Posterior vena cava (tissue), 2 donors: ENCODE data around the gene SERPINH1. TPM values are rescaled to one million over a fixed set of nuclear protein-coding genes. Genes with fewer than 3 reads are reported as not detected.

Source experiments
- DNase-seq: peaks from one replicate; pipeline ENCODE4 v3.0.0-alpha.2; 2020; ENCODE audit warnings: low spot score
- intact Hi-C, 2 donors: fragments of 100-400 bp; cut with DNase I; formaldehyde crosslinking; loops; one replicate each; pipeline versions ENCODE4 v1.14.1 to v1.14.2; 2022 to 2023
- total RNA-seq, 2 donors: library from RNA; stranded (reverse); fragmentation: NEBNext Ultra II Directional; extraction: Animal tissue kit (Norgen Biotek cat#: 25700); gene quantifications; one replicate each; pipeline ENCODE4 v1.2.1, GENCODE V29; 2021
- donor health status: DM: yes; HTN: yes; CAD: no.
- donor health status: DM: yes; HTN: yes; CAD: no.

Gene SERPINH1
- total RNA-seq, 2 donors from 2014 or later = 145 to 255 TPM

DNA sequence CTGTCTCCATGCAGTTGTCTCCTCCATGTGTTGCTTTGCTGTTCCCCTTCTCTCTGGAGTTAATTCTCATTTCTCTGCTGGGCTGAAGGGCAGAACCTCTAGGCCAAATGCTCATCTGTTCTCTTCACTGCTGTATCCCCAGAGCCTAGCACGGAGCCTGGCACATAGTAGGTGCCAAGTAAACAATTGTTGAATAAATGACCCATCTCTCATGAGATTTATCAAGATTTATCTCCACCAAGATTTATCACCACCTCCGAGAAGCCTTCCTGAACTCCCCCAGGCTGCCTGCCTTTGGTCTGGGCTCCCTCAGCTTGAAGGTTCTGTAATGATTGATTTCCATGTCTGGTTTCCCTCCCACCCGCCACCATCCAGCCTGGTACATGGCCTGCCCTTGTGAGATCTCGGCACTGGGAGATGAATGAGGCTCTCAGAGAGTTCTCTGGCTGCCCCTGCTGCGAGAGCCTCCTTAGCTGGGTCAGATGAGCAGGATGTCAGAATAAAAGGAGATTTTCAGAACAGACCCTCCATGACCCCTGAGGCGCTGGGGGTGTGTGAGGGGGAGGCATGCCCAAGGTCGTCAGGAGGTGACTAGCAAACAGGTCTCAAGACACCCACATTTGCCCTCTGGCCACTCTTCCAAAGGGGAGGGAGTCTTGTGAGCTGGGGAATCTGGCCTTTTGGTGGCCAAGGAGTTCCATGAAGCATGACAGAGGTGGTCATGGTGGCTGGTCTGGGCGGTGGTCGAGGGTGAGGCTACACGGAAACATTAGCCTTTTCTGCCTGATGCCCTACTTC, 33.9 kb upstream of the SERPINH1 start:
- intact Hi-C loops = loop anchor here in 1 of 2 donors (10.0 kb wide), 1 partner anchor 243 kb away; no protein-coding TSS in a partner anchor
- DNase-seq = no peak

DNA sequence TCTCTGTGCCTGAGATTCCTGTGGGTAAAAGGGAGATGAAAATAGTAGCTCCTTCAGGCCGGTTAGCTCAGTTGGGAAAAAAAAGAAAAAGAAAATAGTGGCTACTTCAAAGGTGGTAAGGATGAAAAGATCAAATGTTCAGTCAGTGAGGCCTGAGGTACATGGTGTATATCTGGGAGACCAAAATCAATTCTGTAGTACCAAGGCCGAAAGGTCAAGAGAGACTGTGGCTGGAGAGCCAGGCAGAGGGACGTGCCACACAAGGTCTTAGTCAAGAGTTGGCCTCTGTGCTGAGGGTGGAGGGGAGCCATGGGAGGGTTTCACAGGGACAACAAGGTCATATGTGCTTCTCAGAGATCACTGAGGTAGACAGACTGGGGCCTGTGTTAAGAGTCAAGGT, 31.5 kb upstream of the SERPINH1 start:
- no peak for DNase-seq
- intact Hi-C loops = loop anchor here (2.0 to 5.0 kb wide), 2 partner anchors 83 to 86 kb away; no protein-coding TSS in a partner anchor

DNA sequence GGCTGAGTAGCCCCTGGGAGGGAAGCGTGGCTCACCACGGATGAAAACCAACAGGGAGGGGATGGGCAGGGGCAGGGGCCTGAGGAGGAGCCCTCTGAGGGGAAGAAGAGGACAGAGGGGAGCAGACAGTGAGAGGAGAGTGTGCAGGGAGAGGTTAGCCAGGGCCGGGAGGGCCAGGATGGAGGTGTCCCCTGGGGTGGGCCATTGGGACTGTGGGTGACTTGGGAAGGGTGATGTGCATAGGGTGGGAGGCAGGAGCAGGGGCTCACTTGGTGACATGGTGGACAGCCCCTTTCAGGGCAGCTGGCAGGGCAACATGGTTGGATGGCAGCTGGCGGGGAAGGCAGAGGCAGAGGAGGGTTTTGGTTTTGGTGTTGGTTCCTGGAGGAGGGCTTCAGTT, 30.7 kb upstream of the SERPINH1 start:
- DNase-seq = no peak
- intact Hi-C loops = loop anchor here (1.0 to 5.0 kb wide), 3 partner anchors 84 to 143 kb away; no protein-coding TSS in a partner anchor

DNA sequence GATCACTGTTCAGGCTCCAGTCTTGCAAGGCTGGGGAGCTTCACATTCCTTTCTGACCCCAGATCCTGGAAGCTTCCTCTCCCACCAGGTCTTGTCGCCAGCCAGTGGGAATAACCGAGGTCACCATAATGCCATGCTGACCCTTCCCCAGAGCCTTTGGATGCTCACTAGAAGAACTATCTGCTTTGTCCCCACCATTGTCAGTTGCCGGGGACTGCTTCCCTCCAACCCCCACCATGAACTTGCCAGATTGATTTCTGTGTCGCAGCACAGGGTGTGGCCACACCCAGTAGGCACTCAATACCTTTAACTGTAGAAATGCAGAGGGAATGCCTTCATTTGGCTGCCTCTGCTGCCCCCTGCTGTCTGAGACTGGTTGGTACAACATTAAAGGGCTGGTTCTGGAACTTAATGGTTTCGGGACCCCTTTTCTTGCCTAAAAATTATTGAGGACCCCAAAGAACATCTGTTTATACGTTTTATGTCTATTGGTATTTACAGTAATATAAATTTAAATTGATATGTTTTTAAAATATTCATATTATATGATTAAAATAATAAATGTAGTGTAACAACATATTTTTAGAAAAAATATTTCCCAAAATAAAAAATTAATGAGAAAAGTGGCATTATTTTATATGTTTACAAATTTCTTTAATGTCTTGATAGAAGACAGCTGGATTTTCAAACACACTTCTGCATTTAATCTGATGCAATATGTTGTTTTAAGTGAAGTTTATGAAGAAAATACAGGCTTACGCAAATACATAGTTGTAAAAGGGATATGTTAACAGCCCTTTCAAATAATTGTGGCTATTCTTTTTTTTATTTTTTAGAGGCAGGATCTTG, 29.6 kb upstream of the SERPINH1 start:
- intact Hi-C loops = loop anchor here in 1 of 2 donors (5.0 kb wide), 1 partner anchor 85 kb away; no protein-coding TSS in a partner anchor
- no peak for DNase-seq

DNA sequence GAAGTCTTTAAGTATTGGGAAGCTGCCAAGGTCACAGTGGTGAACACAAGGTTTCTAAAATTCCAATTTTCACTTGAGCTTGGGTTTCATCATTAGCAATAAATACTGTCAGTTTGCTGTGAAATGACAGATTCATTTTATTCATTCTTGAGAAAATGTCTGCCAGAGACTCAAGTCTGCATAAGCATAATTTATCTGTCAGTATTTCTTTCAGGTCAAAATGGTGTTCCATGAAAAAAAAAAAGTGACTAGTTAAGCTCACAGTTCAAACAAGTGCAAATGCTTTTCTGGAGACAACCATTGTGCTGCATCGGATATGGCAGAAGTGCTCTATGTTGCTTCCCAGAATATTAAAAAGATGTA, 28.2 kb upstream of the SERPINH1 start:
- DNase-seq = no peak
- intact Hi-C loops = loop anchor here in 1 of 2 donors (5.0 kb wide), 1 partner anchor 87 kb away; no protein-coding TSS in a partner anchor

DNA sequence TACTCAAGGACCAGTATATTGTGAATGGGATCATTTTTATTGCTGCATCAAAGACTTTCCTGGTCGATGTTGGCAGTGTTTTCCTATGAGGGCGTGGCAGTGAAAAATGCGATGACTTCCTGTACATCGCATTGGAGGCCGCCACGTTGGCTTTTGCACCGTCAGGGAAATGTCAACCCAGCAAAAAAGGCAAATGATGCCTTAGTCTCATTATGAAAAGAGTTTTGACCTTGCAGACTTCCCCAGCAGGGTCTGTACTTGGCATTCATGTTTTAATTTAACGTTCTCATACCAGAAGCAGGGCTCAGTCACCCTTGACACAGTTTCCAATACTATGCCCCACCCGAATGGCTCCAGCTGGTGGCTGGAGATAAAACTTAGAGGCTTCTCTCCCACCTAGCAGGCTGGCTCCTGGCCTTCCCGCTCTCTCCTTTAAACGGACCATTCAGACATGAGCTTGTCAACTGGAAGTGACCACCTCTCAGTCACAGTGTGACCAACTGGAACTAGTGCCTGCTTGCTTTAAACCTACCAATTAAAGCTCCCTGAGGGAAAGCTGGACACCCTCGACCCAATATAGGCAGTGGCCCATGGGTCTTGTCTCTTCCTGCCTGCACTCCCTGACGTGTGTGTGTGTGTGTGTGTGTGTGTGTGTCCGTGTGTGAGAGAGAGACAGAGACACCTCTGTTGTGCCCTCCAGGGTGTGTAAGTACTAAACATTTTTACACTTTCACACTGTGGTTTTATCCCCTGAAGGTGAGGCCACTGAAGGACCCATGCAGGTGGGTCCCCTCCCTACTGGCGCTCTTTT, 27.6 kb upstream of the SERPINH1 start:
- DNase-seq = no peak
- intact Hi-C loops = loop anchor here in 1 of 2 donors (5.0 kb wide), 1 partner anchor 87 kb away; no protein-coding TSS in a partner anchor

DNA sequence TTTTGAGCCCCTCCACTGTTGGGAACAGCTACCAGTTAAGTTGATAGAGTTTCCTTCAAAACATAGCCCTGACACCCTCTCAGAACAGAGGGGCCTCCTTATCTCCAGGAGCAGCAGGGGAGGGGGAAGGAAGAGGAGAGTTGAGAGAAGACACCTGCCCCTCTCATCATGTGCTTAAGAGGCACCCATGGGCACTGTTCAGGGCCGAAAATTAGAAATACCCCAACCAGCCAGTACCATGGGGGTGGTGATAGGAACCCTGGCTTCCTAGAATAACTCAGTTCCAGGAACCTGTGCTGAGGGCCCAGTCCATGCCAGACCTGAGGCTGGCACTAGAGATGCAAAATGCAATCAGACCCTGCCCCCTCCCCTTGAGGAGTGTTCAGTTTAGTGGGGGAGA, 27.0 kb upstream of the SERPINH1 start:
- no peak for DNase-seq
- intact Hi-C loops = no loop called here

DNA sequence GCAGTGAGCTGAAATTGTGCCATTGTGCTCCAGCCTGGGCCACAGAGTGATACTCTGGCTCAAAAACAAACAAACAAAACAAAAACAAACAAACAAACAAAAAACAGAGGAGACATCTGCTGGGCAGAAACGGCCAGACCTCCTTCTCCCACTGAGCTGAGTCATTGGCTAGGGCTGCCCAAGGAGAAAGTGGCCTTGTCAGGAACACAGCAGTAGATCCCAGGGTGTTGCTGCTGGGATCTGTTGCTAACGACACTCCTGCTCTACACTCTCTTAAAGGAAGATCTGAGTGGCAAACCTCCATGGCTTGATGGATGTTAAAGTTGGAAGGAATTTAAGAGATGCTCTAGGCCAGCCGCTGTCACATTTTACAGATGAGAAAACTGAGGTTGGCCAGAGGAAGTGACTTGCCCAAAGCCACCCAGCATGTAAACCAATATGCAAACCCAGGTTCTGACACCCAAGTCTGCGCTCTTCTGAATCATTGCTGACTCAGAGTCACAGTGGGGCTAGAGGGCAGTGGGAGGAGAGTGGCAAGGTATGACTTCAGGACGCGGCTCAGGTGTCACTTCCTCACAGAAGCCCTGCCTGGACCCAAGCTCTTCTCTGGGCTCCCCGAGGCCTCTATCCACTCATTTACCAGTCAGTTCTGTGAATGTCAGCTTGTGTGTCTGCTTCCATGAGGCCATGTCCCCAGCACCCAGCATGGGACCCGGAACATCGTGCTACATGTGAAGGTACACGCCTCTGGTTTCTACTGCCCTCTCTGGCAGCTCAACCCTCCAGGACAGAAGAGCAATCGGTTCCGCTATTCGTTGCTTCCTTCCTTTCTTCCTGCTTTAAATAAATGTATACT, 25.0 kb upstream of the SERPINH1 start:
- DNase-seq = no peak
- intact Hi-C loops = no loop called here

DNA sequence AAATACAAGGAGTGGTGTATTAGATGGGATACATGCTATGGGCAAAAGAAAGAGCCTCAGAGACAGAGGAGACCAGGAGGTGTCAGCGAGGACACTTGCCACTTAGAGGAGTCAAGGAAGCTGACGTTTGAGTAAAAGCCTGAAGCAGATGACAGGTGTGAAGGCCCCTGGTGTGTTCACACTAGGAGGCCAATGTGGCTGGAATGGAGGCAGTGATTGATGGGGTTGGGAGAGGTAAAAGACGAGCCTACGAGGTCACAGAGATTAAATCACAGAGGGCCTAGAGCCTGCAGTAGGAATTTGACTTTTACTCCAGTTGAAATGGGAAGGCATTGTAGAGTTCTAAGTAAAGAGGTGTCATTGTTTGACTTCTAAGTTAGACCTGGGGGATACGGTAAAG, 24.3 kb upstream of the SERPINH1 start:
- no peak for DNase-seq
- intact Hi-C loops = no loop called here

DNA sequence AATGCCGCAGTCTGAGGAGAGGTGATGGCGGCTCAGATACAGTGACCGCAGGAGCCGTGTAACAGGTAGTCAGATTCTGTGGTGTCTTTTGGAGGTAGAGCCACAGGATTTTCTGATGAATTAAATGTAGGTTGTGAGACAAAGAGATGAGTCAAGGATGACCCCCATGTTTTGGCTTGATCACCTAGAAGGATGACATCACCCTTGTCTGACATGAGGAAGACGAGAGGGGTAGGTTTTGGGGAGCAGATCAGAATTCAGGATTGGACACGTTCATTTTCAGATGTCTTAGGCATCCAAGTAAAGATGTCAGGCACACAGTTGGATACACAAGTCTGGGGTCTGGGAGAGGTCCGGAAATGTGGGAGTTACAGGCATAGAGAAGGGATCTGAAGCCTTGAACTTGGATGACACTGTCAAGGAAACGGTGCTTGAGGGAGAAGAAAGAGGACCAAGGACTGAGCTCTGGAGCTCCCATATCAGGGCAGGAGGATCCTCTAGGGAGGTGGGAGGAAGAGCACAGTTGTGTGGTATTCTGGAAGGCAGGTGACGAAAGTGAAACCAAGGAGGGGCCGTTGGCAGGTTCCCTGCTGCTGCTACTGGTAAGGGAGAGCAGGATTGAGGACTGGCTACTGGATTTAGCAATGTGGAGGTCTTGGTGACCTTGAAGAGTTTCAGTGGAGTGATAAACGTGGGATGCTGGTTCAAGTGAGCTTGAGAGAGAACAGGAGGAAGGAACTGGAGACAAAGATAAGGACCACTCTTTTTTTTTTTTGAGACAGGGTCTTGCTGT, 23.7 kb upstream of the SERPINH1 start:
- intact Hi-C loops = no loop called here
- no peak for DNase-seq

DNA sequence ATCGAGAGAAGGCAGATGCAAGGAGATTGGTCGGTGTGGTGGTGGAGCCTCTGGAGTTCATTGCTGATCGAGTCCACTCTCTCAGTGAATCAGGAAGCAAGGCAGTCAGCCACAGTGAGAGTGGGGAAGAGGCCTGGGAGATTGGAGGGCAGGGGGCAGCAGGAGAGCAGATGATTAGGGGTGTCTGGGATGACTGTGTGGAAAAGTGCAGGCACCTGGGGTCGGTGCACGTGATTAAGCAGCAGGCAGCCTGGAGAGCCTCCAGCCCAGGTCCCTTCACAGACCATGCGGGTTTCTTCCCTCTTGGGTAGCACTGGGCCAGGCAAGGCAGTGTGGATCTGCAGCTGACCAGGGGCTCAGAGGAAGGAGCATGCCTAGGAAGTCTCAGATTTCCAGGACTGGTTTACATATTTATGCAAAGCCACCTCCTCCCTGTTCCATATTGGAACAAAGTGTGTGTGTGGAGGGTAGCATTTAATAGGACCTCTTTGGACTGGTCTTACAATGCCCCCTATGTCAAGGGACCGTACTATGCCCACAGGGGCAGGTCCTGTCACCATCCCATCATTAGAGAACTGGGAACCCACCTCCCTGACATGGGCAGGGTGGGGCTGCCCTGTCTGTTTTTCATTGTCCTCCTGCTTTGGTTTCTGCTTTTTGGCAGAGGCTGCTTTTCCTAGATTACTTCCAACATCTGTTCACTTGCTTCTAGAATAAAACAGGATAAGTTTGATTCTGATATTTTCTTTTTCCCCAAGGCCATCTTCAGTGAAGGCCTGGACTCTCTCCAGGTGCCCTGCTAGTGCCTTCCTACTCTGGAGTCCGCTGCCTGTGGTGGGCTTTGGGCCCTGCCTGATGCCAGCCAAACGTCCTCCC, 22.4 kb upstream of the SERPINH1 start:
- no peak for DNase-seq
- intact Hi-C loops = no loop called here

DNA sequence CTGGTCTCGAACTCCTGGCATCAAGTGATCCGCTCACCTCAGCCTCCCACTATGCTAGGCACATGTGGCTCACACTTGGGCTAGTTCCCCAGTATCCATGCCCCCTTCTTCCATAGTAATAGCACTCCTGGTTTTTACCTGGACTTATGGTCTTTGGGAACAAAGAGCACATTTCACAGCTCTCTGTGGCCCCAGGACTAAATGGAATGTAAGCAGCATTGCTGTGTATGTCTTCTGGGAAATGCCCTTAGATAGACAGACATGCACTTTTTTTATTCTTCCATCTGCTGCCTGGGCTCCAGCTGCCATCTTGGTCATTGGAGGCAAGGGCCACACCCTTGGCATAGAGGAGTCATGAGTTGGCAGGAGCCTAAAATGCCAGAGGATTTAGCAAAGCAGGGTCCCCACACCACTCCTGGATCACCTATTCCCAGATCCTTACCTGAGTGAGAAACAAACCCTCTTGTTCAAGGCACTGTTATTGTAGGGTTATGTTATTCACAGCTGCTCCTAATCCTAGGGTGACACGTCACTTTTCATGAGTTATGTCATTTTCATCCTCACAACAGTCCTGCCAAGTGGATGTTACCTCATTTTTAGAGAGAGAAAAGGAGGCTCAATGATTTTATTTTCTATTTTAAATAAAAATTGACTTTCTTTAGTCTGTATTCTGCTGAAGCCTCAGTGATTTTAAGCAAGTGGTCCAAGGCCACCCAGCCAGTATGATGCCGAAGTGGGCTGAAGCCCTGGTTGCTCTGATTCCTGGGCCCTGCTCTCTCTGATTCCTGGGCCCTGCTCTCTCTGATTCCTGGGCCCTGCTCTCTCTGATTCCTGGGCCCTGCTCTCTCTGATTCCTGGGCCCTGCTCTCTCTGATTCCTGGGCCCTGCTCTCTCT, 20.6 kb upstream of the SERPINH1 start:
- no peak for DNase-seq
- intact Hi-C loops = no loop called here

DNA sequence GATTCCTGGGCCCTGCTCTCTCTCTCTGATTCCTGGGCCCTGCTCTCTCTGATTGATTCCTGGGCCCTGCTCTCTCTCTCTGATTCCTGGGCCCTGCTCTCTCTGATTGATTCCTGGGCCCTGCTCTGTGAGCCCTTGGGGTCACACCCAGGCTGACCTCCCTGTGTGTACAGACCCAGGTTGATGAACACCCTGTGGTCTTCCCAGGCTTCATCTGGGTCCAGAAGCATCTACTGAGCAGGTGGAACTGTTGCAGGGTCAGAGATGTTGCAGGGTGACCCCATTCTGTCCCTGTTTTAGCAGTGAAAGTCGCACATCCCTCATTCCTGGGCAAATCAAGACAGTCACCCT, 20.0 kb upstream of the SERPINH1 start:
- intact Hi-C loops = no loop called here
- DNase-seq = no peak

DNA sequence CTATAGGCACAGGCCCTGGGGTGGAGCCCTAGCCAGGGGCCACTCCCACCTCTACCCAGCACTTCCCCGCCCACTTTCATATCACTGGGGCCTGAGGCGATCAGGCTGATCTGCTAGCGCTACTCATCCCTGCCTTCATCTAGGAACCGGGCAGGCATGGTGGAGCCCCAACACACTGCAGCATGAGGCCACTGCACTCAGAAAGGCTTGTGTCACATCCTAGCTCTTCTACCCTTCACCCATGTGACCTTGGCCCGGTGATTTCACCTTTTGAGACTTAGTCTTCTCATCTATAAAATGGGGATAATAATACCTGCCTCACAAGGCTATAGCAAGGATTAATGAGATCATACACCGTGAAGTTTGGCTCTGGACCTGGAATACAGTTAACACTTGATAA, 18.2 kb upstream of the SERPINH1 start:
- no peak for DNase-seq
- intact Hi-C loops = no loop called here

DNA sequence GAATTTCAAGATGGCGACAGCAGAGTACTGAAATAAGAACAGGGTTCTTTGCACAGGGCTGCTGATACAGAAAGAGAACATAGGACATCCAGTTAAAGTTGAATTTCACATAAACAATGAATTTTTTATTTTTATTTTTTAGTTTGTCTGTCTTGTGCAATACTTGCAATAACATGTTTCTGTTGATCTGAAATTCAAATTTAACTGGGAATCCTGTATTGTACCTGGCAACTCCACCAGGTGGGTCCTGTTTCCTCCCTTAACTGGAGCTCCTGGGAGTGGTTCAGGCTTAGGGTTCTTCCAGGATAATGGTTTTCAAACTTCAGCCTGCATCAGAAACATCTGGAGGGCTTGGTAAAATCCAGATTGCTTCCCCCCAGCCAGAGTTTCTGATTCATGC, 14.9 kb upstream of the SERPINH1 start:
- no peak for DNase-seq
- intact Hi-C loops = loop anchor here (5.0 kb wide), 2 partner anchors 35 to 250 kb away; no protein-coding TSS in a partner anchor

DNA sequence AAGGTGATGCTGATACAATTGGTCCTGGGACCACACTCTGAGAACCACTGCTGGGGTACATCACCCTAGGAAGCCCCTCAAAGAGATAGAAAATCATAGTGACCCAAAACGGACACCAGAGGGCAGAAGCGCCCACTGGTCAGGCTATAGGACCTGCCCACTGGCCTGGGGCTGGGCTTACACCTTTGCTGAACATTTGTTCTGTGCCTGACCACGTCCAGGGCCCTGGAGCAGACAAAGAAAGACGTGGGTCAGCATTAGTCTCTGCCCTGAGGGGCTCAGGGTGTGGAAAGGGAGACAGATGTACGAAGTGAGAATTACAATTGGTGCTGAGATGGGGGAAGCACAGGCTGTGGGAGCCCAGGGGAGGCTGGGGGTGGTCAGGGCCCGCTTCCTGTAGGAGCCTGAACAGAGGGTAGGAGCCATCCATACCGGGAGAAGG, 14.4 kb upstream of the SERPINH1 start:
- intact Hi-C loops = loop anchor here (2.0 to 5.0 kb wide), 3 partner anchors 17 to 250 kb away; no protein-coding TSS in a partner anchor
- no peak for DNase-seq
